SK-N-SH treated with all-trans-retinoic acid at 6 μM for 48 hours (cell line): ENCODE measurements around the gene EPS8.

ENCODE experiments used
- ATAC-seq: fragments of 200-7000 bp; cut with Tn5 transposase; 3 replicates; pipeline ENCODE4 v1.9.1; 2020; ENCODE audit warnings: mild to moderate bottlenecking, moderate library complexity
- ARNTL ChIP-seq: fragments of 450-650 bp; formaldehyde crosslinking; IDR thresholded peaks from 2 replicates; pipeline ENCODE4 v1.5.0; 2020; ENCODE audit warnings: low read depth, mild to moderate bottlenecking, moderate library complexity, borderline replicate concordance
- BACH2 ChIP-seq: fragments of 250-450 bp; sonication (Bioruptor Pico); IDR thresholded peaks from 2 replicates; pipeline ENCODE4 v1.9.0; 2021; ENCODE audit warnings: mild to moderate bottlenecking, borderline replicate concordance
- ESRRG ChIP-seq: fragments of 250-450 bp; sonication (Bioruptor Pico); IDR thresholded peaks from 2 replicates; pipeline ENCODE4 v1.6.1; 2021; ENCODE audit warnings: mild to moderate bottlenecking
- ISL1 ChIP-seq: fragments of 250-450 bp; sonication (Bioruptor Pico); IDR thresholded peaks from 2 replicates; pipeline ENCODE4 v2.1.2; 2022; ENCODE audit warnings: mild to moderate bottlenecking, moderate library complexity
- OSR1 ChIP-seq: fragments of 250-450 bp; sonication (Bioruptor Pico); IDR thresholded peaks from 2 replicates; pipeline ENCODE4 v1.8.0; 2022; ENCODE audit warnings: moderate library complexity, mild to moderate bottlenecking, inconsistent platforms
- PATZ1 ChIP-seq: fragments of 250-450 bp; sonication (Bioruptor Pico); IDR thresholded peaks from 2 replicates; pipeline ENCODE4 v1.8.0; 2020; ENCODE audit warnings: mild to moderate bottlenecking, moderate library complexity, borderline replicate concordance
- POU6F1 ChIP-seq: fragments of 250-450 bp; sonication (Bioruptor Pico); IDR thresholded peaks from 2 replicates; pipeline ENCODE4 v1.8.0; 2021; ENCODE audit warnings: low read depth, mild to moderate bottlenecking, moderate library complexity, borderline replicate concordance
- PPARA ChIP-seq: fragments of 250-450 bp; sonication (Bioruptor Pico); IDR thresholded peaks from 2 replicates; pipeline ENCODE4 v1.5.0; 2020; ENCODE audit warnings: mild to moderate bottlenecking, borderline replicate concordance
- RARB ChIP-seq: fragments of 250-450 bp; sonication (Bioruptor Pico); IDR thresholded peaks from 2 replicates; pipeline ENCODE4 v1.8.0; 2021; ENCODE audit warnings: mild to moderate bottlenecking, moderate library complexity
- TCF4 ChIP-seq: fragments of 250-450 bp; sonication (Bioruptor Pico); IDR thresholded peaks from 2 replicates; pipeline ENCODE4 v1.8.0; 2021; ENCODE audit warnings: mild to moderate bottlenecking, moderate library complexity, borderline replicate concordance
- TOX ChIP-seq: fragments of 250-450 bp; sonication (Bioruptor Pico); IDR thresholded peaks from 2 replicates; pipeline ENCODE4 v1.8.0; 2021; ENCODE audit warnings: mild to moderate bottlenecking, moderate library complexity, borderline replicate concordance
- TSHZ2 ChIP-seq: fragments of 250-450 bp; sonication (Bioruptor Pico); IDR thresholded peaks from 2 replicates; pipeline ENCODE4 v1.5.0; 2020; ENCODE audit warnings: mild to moderate bottlenecking, moderate library complexity
- ZC3H10 ChIP-seq: fragments of 250-450 bp; sonication (Bioruptor Pico); IDR thresholded peaks from 2 replicates; pipeline ENCODE4 v1.5.1; 2021; ENCODE audit warnings: mild to moderate bottlenecking, moderate library complexity
- ZFP3 ChIP-seq: fragments of 250-450 bp; sonication (Bioruptor Pico); IDR thresholded peaks from 2 replicates; pipeline ENCODE4 v1.5.0; 2020; ENCODE audit warnings: mild to moderate bottlenecking, moderate library complexity
- ZFP30 ChIP-seq: fragments of 450-650 bp; formaldehyde crosslinking; IDR thresholded peaks from 2 replicates; pipeline ENCODE4 v1.5.0; 2022; ENCODE audit warnings: mild to moderate bottlenecking, moderate library complexity
- ZNF70 ChIP-seq: fragments of 450-650 bp; formaldehyde crosslinking; IDR thresholded peaks from 2 replicates; pipeline ENCODE4 v1.5.0; 2020; ENCODE audit warnings: mild to moderate bottlenecking, moderate library complexity
- ZNF8 ChIP-seq: fragments of 450-650 bp; formaldehyde crosslinking; IDR thresholded peaks from 2 replicates; pipeline ENCODE4 v1.5.0; 2020; ENCODE audit warnings: mild to moderate bottlenecking, moderate library complexity

EPS8 gene

GRCh38 chr12:15794196-15794595 is 5.0 kb upstream of the EPS8 start:
- no peak for TF ChIP-seq ZC3H10 (CRISPR knock-in tag)
- no peak for ATAC-seq

GRCh38 chr12:15788233-15789219 is 662 bp downstream of the EPS8 start:
- TF ChIP-seq ZFP3 (no peak), OSR1 (CRISPR knock-in tag) (no peak), TSHZ2 (CRISPR knock-in tag) (no peak), BACH2 (CRISPR knock-in tag) (no peak), ISL1 (CRISPR knock-in tag) (no peak), RARB (CRISPR knock-in tag) (no peak)
- ATAC-seq = peak; percentile 72

- no peak for TF ChIP-seq POU6F1
- TF ChIP-seq ZFP30 (CRISPR knock-in tag) = no peak
- TF ChIP-seq TOX (CRISPR knock-in tag) = no peak
- no peak for TF ChIP-seq ZC3H10 (CRISPR knock-in tag)
- TF ChIP-seq ZNF8 (CRISPR knock-in tag) = no peak
- no peak for TF ChIP-seq ZNF70 (CRISPR knock-in tag)
- ATAC-seq = no peak
Observed at GRCh38 chr12:15787778-15788177, 1.4 kb downstream of the EPS8 start.

- ATAC-seq = no peak
- TF ChIP-seq TSHZ2 (CRISPR knock-in tag) (no peak), ZC3H10 (CRISPR knock-in tag) (no peak), OSR1 (CRISPR knock-in tag) (no peak), PATZ1 (CRISPR knock-in tag) (no peak), POU6F1 (no peak), ZNF8 (CRISPR knock-in tag) (no peak), BACH2 (CRISPR knock-in tag) (no peak), ZFP30 (CRISPR knock-in tag) (no peak), TCF4 (CRISPR knock-in tag) (no peak), ZNF70 (CRISPR knock-in tag) (no peak), ISL1 (CRISPR knock-in tag) (no peak), PPARA (CRISPR knock-in tag) (no peak), ESRRG (CRISPR knock-in tag) (no peak), ARNTL (CRISPR knock-in tag) (no peak)
Observed at GRCh38 chr12:15786772-15787171, 2.4 kb downstream of the EPS8 start.
